HG03139 (cell line): ENCODE data around the gene ANKHD1.

Source experiments
- ATAC-seq: cut with Tn5 transposase; IDR thresholded peaks from one replicate; pipeline ENCODE4 v1.9.1; 2021; ENCODE audit not compliant: unreplicated experiment

ANKHD1 gene

DNA sequence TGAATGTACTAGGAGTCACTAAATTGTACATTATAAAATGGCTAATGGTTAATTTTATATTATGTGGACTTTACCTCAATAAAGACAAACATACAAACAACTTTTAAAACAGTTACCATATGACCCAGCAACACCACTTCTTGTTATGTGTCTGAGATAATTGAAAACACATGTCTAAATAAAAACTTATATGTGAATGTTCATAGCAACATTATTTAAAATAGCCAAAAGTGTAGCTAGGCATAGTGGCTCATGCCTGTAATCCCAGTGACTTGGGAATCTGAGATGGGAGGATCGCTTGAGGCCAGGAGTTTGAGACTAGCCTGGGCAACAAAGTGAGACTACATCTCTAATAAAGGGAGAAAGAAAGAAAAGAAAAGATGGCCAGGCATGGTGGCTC lies 185.9 kb downstream of the ANKHD1 start:
- ATAC-seq, result no peak

DNA sequence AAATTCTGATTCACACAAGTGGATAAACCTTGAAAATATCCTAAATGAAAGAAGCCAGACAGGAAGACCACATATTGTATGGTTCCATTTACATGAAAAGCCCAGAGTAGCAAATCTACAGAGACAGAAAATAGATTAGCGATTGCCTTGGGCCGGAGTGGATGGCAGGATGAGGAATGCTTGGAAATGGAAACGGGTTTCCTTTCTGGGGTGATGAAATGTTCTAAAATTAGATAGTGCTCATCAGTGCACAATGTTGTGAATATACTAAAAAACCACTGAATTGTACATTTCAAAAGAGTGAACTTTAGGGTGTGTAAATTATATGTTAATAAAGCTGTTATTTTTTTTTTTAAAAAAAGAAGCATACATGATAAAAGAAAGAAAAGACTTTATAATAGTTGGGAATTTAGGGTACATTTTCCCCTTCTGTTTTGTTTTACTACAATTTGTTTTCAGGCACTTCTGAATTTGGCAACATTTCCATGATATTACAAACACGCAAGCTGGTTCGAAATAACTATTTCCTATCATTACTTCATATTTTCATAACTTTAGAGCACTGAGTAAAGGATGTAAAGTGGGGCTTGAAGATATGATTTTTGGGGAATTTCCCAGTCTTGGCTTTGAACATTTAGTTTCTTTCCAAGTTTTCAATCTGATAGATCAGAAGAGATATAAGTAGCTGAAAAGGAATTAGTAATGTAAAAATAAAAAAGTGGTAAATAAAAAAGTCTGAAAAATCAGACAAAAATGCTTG lies 186.9 kb downstream of the ANKHD1 start:
- no peak for ATAC-seq
